GM12801 (cell line): Measurements from ENCODE around the gene BRICD5.

Experiments
- CTCF ChIP-seq: IDR thresholded peaks from one replicate; pipeline ENCODE4 v1.5.1; 2011; ENCODE audit warnings: control low read depth; ENCODE audit not compliant: insufficient read length; ENCODE audit errors: extremely low read depth

BRICD5 gene

GRCh38 chr16:2209258-2210008, 1.2 kb downstream of the BRICD5 start:
- no peak for TF ChIP-seq CTCF

- no peak for TF ChIP-seq CTCF
Observed at GRCh38 chr16:2208772-2209171, 1.9 kb downstream of the BRICD5 start.

GRCh38 chr16:2208308-2208707, 2.4 kb downstream of the BRICD5 start:
- TF ChIP-seq CTCF = no peak

GRCh38 chr16:2207872-2208271, 2.8 kb downstream of the BRICD5 start:
- TF ChIP-seq CTCF = no peak

- no peak for TF ChIP-seq CTCF
Observed at GRCh38 chr16:2206780-2207433, 3.8 kb downstream of the BRICD5 start.

GRCh38 chr16:2206420-2206779, 4.3 kb downstream of the BRICD5 start:
- no peak for TF ChIP-seq CTCF

GRCh38 chr16:2205967-2206313, 4.7 kb downstream of the BRICD5 start:
- TF ChIP-seq CTCF = no peak
